Activated T-cell treated with anti-CD3 and anti-CD28 coated beads, Interleukin-2, amount 50 U/mL, for 24 hours (primary cell): ENCODE results near the gene EIF4H.
A peak's percentile ranks its signal among the peaks of the same experiment; 100 is the strongest.
"Not testable (repeated sequence)": the region's sequence is repeated elsewhere in the genome, so short reads cannot be mapped to it uniquely, and the experiment has no call there.

ENCODE experiments used
- DNase-seq: peaks from one replicate; pipeline ENCODE4 v3.0.0-alpha.2; 2020
- H3K27ac Mint-ChIP-seq: 2 replicates; pipeline ENCODE4 v1.8.0; 2020; ENCODE audit warnings: mild to moderate bottlenecking, mixed read lengths
- H3K27me3 Mint-ChIP-seq: 2 replicates; pipeline ENCODE4 v1.8.0; 2020; ENCODE audit warnings: mixed read lengths
- H3K36me3 Mint-ChIP-seq: 2 replicates; pipeline ENCODE4 v1.8.0; 2020; ENCODE audit warnings: low read depth, mixed read lengths
- H3K4me1 Mint-ChIP-seq: 2 replicates; pipeline ENCODE4 v1.8.0; 2020; ENCODE audit warnings: low read depth, mixed read lengths
- H3K4me3 Mint-ChIP-seq: 2 replicates; pipeline ENCODE4 v1.8.0; 2020; ENCODE audit warnings: mild to moderate bottlenecking, moderate library complexity, mixed read lengths
- H3K9me3 Mint-ChIP-seq: 2 replicates; pipeline ENCODE4 v1.8.0; 2020; ENCODE audit warnings: mixed read lengths

EIF4H gene

GRCh38 chr7:74202841-74203556, 28.8 kb downstream of the EIF4H start:
- Mint-ChIP-seq H3K27me3 (no peaks in the 10 kb centered on the region), H3K4me1 (peaks cover 9% of the 10 kb centered on the region), H3K36me3 (peaks cover 18% of the 10 kb centered on the region), H3K4me3 (no peak overlapping the region), H3K27ac (no peak overlapping the region), H3K9me3 (no peaks in the 10 kb centered on the region)
- no peak for DNase-seq

- H3K4me1 Mint-ChIP-seq: peaks cover 9% of the 10 kb centered on the region
- no peaks in the 10 kb centered on the region for H3K27me3 Mint-ChIP-seq
- DNase-seq: no peak
- H3K27ac Mint-ChIP-seq: no peak overlapping the region
- H3K36me3 Mint-ChIP-seq: peaks cover 10% of the 10 kb centered on the region
- H3K4me3 Mint-ChIP-seq: no peak overlapping the region
- H3K9me3 Mint-ChIP-seq: no peaks in the 10 kb centered on the region
Measured at GRCh38 chr7:74203956-74204618, 29.9 kb downstream of the EIF4H start.

- DNase-seq, H3K36me3 Mint-ChIP-seq, H3K9me3 Mint-ChIP-seq, H3K4me3 Mint-ChIP-seq, H3K27ac Mint-ChIP-seq, H3K27me3 Mint-ChIP-seq: not testable (repeated sequence)
- H3K4me1 Mint-ChIP-seq: peaks cover 14% of the 10 kb centered on the region
Measured at GRCh38 chr7:74206052-74206451, 31.9 kb downstream of the EIF4H start.

- peak; percentile 90 for DNase-seq
- Mint-ChIP-seq H3K4me3 (no peak overlapping the region), H3K27me3 (no peaks in the 10 kb centered on the region), H3K9me3 (no peaks in the 10 kb centered on the region), H3K36me3 (peaks cover 5% of the 10 kb centered on the region), H3K27ac (no peak overlapping the region), H3K4me1 (peaks cover 14% of the 10 kb centered on the region)
Measured at GRCh38 chr7:74206589-74207120, 32.5 kb downstream of the EIF4H start.

- no peak overlapping the region for H3K4me3 Mint-ChIP-seq
- H3K27ac Mint-ChIP-seq: no peak overlapping the region
Measured at GRCh38 chr7:74207586-74207985, 33.4 kb downstream of the EIF4H start.

GRCh38 chr7:74208241-74208640, 34.1 kb downstream of the EIF4H start:
- not testable (repeated sequence) for H3K9me3 Mint-ChIP-seq, H3K27ac Mint-ChIP-seq, H3K4me1 Mint-ChIP-seq, H3K4me3 Mint-ChIP-seq, DNase-seq, H3K27me3 Mint-ChIP-seq, H3K36me3 Mint-ChIP-seq

More at GRCh38 chr7:74207586-74207985, 33.4 kb downstream of the EIF4H start:
- Mint-ChIP-seq H3K9me3 (no peaks in the 10 kb centered on the region), H3K4me1 (peaks cover 13% of the 10 kb centered on the region), H3K36me3 (peaks cover 3% of the 10 kb centered on the region), H3K27me3 (no peaks in the 10 kb centered on the region)
- no peak for DNase-seq

DNA sequence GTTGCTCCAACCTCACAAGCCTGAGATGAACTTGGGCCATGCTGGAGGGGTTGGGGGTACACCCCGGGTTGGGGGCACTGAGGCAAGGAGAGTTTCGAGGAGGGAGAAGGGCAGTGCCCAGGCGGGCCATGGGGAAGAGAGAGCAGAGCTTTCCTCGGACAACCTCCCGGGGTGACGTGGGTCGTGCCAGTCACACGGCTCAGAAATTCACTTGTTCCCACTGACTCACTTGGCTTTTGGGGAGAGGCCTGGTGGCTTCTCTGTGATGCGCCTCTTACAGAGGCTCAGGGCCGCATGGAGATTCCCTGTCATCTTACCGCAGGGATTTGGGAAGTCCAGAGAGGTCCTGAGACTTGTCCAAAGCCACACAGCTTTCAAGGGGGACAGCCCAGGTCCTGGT, 38.5 kb downstream of the EIF4H start:
- H3K27ac Mint-ChIP-seq: no peak overlapping the region
- H3K4me3 Mint-ChIP-seq: no peak overlapping the region
- DNase-seq: no peak
- H3K4me1 Mint-ChIP-seq: peaks cover 14% of the 10 kb centered on the region
- no peaks in the 10 kb centered on the region for H3K36me3 Mint-ChIP-seq
- no peaks in the 10 kb centered on the region for H3K9me3 Mint-ChIP-seq
- no peaks in the 10 kb centered on the region for H3K27me3 Mint-ChIP-seq

GRCh38 chr7:74214816-74215630, 40.9 kb downstream of the EIF4H start:
- no peak overlapping the region for H3K4me3 Mint-ChIP-seq
- no peak for DNase-seq
- H3K27ac Mint-ChIP-seq: no peak overlapping the region
- H3K4me1 Mint-ChIP-seq: peaks cover 16% of the 10 kb centered on the region
- H3K27me3 Mint-ChIP-seq: no peaks in the 10 kb centered on the region
- H3K36me3 Mint-ChIP-seq: no peaks in the 10 kb centered on the region
- no peaks in the 10 kb centered on the region for H3K9me3 Mint-ChIP-seq

DNA sequence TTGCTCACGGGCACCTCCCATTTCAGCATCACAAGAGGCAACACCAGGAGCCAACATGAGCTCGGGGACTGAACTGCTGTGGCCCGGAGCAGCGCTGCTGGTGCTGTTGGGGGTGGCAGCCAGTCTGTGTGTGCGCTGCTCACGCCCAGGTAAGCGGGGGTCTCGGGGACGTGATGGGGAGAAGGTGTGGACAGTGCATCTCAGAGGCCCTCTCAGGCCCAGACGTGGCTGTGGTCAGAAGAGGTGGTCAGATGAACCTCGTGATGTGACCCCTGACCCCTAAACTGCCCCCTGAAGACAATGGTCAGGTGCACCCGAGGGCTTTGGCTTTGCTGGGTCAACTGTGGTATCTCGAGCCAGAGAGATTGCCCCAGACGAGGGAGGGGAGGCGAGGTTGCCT, 41.8 kb downstream of the EIF4H start:
- H3K27me3 Mint-ChIP-seq: no peaks in the 10 kb centered on the region
- no peaks in the 10 kb centered on the region for H3K9me3 Mint-ChIP-seq
- no peak overlapping the region for H3K27ac Mint-ChIP-seq
- no peak for DNase-seq
- peaks cover 15% of the 10 kb centered on the region for H3K4me1 Mint-ChIP-seq
- H3K36me3 Mint-ChIP-seq: no peaks in the 10 kb centered on the region
- H3K4me3 Mint-ChIP-seq: no peak overlapping the region

- Mint-ChIP-seq H3K36me3 (no peaks in the 10 kb centered on the region), H3K4me3 (no peak overlapping the region), H3K27me3 (no peaks in the 10 kb centered on the region), H3K27ac (no peak overlapping the region), H3K9me3 (no peaks in the 10 kb centered on the region), H3K4me1 (peaks cover 15% of the 10 kb centered on the region)
- no peak for DNase-seq
Measured at GRCh38 chr7:74216361-74216761, 42.2 kb downstream of the EIF4H start.

- H3K36me3 Mint-ChIP-seq: no peaks in the 10 kb centered on the region
- H3K27me3 Mint-ChIP-seq: no peaks in the 10 kb centered on the region
- peaks cover 15% of the 10 kb centered on the region for H3K4me1 Mint-ChIP-seq
- no peaks in the 10 kb centered on the region for H3K9me3 Mint-ChIP-seq
- DNase-seq: no peak
- no peak overlapping the region for H3K4me3 Mint-ChIP-seq
- no peak overlapping the region for H3K27ac Mint-ChIP-seq
Measured at GRCh38 chr7:74217455-74218342, 43.5 kb downstream of the EIF4H start.

DNA sequence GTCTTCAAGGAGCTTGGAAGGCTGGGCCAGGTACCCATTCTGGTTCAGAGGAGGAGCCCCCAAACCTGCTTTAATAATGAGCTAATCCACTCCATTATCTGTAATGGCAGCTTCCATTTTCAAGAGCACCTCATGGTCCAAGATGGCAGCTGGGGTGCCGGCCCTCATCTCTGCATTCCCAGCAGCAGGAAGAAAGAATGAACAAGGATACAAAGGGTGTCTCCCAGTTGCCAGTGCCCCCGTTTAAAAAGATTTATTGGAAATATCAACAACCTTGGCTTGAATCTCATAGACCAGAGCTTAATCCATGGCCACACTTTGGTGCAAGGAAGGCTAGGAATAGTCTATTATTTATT, 44.2 kb downstream of the EIF4H start:
- DNase-seq: no peak
- H3K4me3 Mint-ChIP-seq: no peak overlapping the region
- no peaks in the 10 kb centered on the region for H3K27me3 Mint-ChIP-seq
- H3K36me3 Mint-ChIP-seq: peaks cover 3% of the 10 kb centered on the region
- no peaks in the 10 kb centered on the region for H3K9me3 Mint-ChIP-seq
- H3K4me1 Mint-ChIP-seq: peaks cover 15% of the 10 kb centered on the region
- H3K27ac Mint-ChIP-seq: no peak overlapping the region

- Mint-ChIP-seq H3K4me1 (peaks cover 15% of the 10 kb centered on the region), H3K27me3 (no peaks in the 10 kb centered on the region), H3K4me3 (no peak overlapping the region), H3K36me3 (peaks cover 11% of the 10 kb centered on the region), H3K9me3 (no peaks in the 10 kb centered on the region), H3K27ac (no peak overlapping the region)
- DNase-seq: no peak
Measured at GRCh38 chr7:74219416-74219815, 45.3 kb downstream of the EIF4H start.

DNA sequence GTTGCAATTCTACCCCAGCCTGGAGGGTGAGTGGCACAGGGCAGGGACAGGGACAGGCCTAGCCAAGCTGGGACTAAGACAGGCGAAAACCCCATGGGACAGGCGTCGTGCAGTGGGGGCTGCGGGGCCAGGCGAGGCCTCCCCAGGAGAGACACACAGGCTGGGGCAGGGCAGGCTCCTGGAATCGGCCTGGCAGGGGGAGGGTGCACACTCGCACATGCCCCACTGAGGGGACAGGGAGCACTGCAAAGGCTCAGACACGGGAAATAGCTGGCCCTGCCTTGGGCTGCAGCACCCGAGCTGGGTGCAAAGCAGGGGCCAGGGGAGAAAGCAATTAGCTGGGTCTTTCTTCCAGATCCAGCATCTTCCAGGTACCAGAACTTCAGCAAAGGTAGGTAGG, 46.1 kb downstream of the EIF4H start:
- H3K9me3 Mint-ChIP-seq: no peaks in the 10 kb centered on the region
- no peak overlapping the region for H3K4me3 Mint-ChIP-seq
- no peak overlapping the region for H3K27ac Mint-ChIP-seq
- no peak for DNase-seq
- H3K4me1 Mint-ChIP-seq: peaks cover 15% of the 10 kb centered on the region
- H3K27me3 Mint-ChIP-seq: no peaks in the 10 kb centered on the region
- peaks cover 20% of the 10 kb centered on the region for H3K36me3 Mint-ChIP-seq
